ENCODE data around the gene RBPJ.
"Not testable (repeated sequence)": the region's sequence is repeated elsewhere in the genome, so short reads cannot be mapped to it uniquely, and the experiment has no call there.

RBPJ gene

GRCh38 chr4:26342328-26343037 lies 21.7 kb downstream of the RBPJ start:
- Histone ChIP-seq H3K4me3 (ENCODE audit: extremely low read depth, insufficient read depth, low read length, poor library complexity, severe bottlenecking) (no peak overlapping the region), H3K9me3 (ENCODE audit: control insufficient read depth, low read length) (no peaks in the 10 kb centered on the region), H3K27ac (ENCODE audit: low read depth, low read length, severe bottlenecking) (peak overlapping the region; percentile 32), H3K36me3 (ENCODE audit: control insufficient read depth, insufficient read depth, low read length) (no peaks in the 10 kb centered on the region), H3K4me1 (ENCODE audit: control insufficient read depth, insufficient read depth, low read length, poor library complexity, severe bottlenecking) (peaks cover 12% of the 10 kb centered on the region)
- WGBS, 2 experiments (ENCODE audit: insufficient coverage in 2 of 2), result 100% methylated on average over 1 of the region's 3 CpGs; no CpG with 5 or more reads in 1 of the 2 experiments

- Histone ChIP-seq H3K27ac (ENCODE audit: low read depth, low read length, severe bottlenecking) (no peak overlapping the region), H3K4me3 (ENCODE audit: extremely low read depth, insufficient read depth, low read length, poor library complexity, severe bottlenecking) (no peak overlapping the region), H3K36me3 (ENCODE audit: control insufficient read depth, insufficient read depth, low read length) (no peaks in the 10 kb centered on the region), H3K4me1 (ENCODE audit: control insufficient read depth, insufficient read depth, low read length, poor library complexity, severe bottlenecking) (peaks cover 12% of the 10 kb centered on the region), H3K9me3 (ENCODE audit: control insufficient read depth, low read length) (no peaks in the 10 kb centered on the region)
- 100% methylated on average over 2 of the region's 3 CpGs; no CpG with 5 or more reads in 1 of the 2 experiments for WGBS, 2 experiments (ENCODE audit: insufficient coverage in 2 of 2)
These were observed 22.2 kb downstream of the RBPJ start for GRCh38 chr4:26343038-26343398.

GRCh38 chr4:26344901-26345564 lies 24.2 kb downstream of the RBPJ start:
- no CpG with 5 or more reads among the region's 4 CpGs for WGBS, 2 experiments (ENCODE audit: insufficient coverage in 2 of 2)
- Histone ChIP-seq H3K4me1 (ENCODE audit: control insufficient read depth, insufficient read depth, low read length, poor library complexity, severe bottlenecking) (peaks cover 12% of the 10 kb centered on the region), H3K36me3 (ENCODE audit: control insufficient read depth, insufficient read depth, low read length) (no peaks in the 10 kb centered on the region), H3K9me3 (ENCODE audit: control insufficient read depth, low read length) (no peaks in the 10 kb centered on the region), H3K4me3 (ENCODE audit: extremely low read depth, insufficient read depth, low read length, poor library complexity, severe bottlenecking) (no peak overlapping the region), H3K27ac (ENCODE audit: low read depth, low read length, severe bottlenecking) (no peak overlapping the region)

- Histone ChIP-seq H3K4me3 (ENCODE audit: extremely low read depth, insufficient read depth, low read length, poor library complexity, severe bottlenecking) (no peak overlapping the region), H3K4me1 (ENCODE audit: control insufficient read depth, insufficient read depth, low read length, poor library complexity, severe bottlenecking) (peaks cover 12% of the 10 kb centered on the region), H3K36me3 (ENCODE audit: control insufficient read depth, insufficient read depth, low read length) (no peaks in the 10 kb centered on the region), H3K27ac (ENCODE audit: low read depth, low read length, severe bottlenecking) (no peak overlapping the region), H3K9me3 (ENCODE audit: control insufficient read depth, low read length) (no peaks in the 10 kb centered on the region)
- WGBS, 2 experiments (ENCODE audit: insufficient coverage in 2 of 2), result 100% methylated on average over 1 to 2 of the region's 3 CpGs
These were observed 24.7 kb downstream of the RBPJ start for GRCh38 chr4:26345565-26345938.

GRCh38 chr4:26346203-26346620 lies 25.4 kb downstream of the RBPJ start:
- WGBS, 2 experiments (ENCODE audit: insufficient coverage in 2 of 2), result 81 to 96% methylated on average over 2 to 4 of the region's 6 CpGs
- no peak overlapping the region for H3K4me3 ChIP-seq (ENCODE audit: extremely low read depth, insufficient read depth, low read length, poor library complexity, severe bottlenecking)
- H3K9me3 ChIP-seq (ENCODE audit: control insufficient read depth, low read length), result no peaks in the 10 kb centered on the region
- no peaks in the 10 kb centered on the region for H3K36me3 ChIP-seq (ENCODE audit: control insufficient read depth, insufficient read depth, low read length)
- no peak overlapping the region for H3K27ac ChIP-seq (ENCODE audit: low read depth, low read length, severe bottlenecking)
- peaks cover 12% of the 10 kb centered on the region for H3K4me1 ChIP-seq (ENCODE audit: control insufficient read depth, insufficient read depth, low read length, poor library complexity, severe bottlenecking)

GRCh38 chr4:26349496-26349895 lies 28.7 kb downstream of the RBPJ start:
- WGBS, 2 experiments (ENCODE audit: insufficient coverage in 2 of 2), result 80 to 100% methylated on average over 1 of the region's 2 CpGs

GRCh38 chr4:26351685-26352084 lies 30.9 kb downstream of the RBPJ start:
- Histone ChIP-seq H3K27ac (ENCODE audit: low read depth, low read length, severe bottlenecking) (no peak overlapping the region), H3K4me1 (ENCODE audit: control insufficient read depth, insufficient read depth, low read length, poor library complexity, severe bottlenecking) (no peaks in the 10 kb centered on the region), H3K4me3 (ENCODE audit: extremely low read depth, insufficient read depth, low read length, poor library complexity, severe bottlenecking) (no peak overlapping the region), H3K36me3 (ENCODE audit: control insufficient read depth, insufficient read depth, low read length) (no peaks in the 10 kb centered on the region), H3K9me3 (ENCODE audit: control insufficient read depth, low read length) (no peaks in the 10 kb centered on the region)
- WGBS, 2 experiments (ENCODE audit: insufficient coverage in 2 of 2), result 100% methylated on average over 2 of the region's 2 CpGs; no CpG with 5 or more reads in 1 of the 2 experiments

More at GRCh38 chr4:26349496-26349895, 28.7 kb downstream of the RBPJ start:
- no peak overlapping the region for H3K27ac ChIP-seq (ENCODE audit: low read depth, low read length, severe bottlenecking)
- H3K9me3 ChIP-seq (ENCODE audit: control insufficient read depth, low read length), result no peaks in the 10 kb centered on the region
- no peaks in the 10 kb centered on the region for H3K4me1 ChIP-seq (ENCODE audit: control insufficient read depth, insufficient read depth, low read length, poor library complexity, severe bottlenecking)
- no peaks in the 10 kb centered on the region for H3K36me3 ChIP-seq (ENCODE audit: control insufficient read depth, insufficient read depth, low read length)
- H3K4me3 ChIP-seq (ENCODE audit: extremely low read depth, insufficient read depth, low read length, poor library complexity, severe bottlenecking), result no peak overlapping the region

GRCh38 chr4:26354491-26354890 lies 33.7 kb downstream of the RBPJ start:
- H3K4me1 ChIP-seq (ENCODE audit: control insufficient read depth, insufficient read depth, low read length, poor library complexity, severe bottlenecking), result no peaks in the 10 kb centered on the region
- no peak overlapping the region for H3K27ac ChIP-seq (ENCODE audit: low read depth, low read length, severe bottlenecking)
- H3K36me3 ChIP-seq (ENCODE audit: control insufficient read depth, insufficient read depth, low read length), result no peaks in the 10 kb centered on the region
- 88 to 94% methylated on average over 3 to 5 of the region's 7 CpGs for WGBS, 2 experiments (ENCODE audit: insufficient coverage in 2 of 2)
- H3K4me3 ChIP-seq (ENCODE audit: extremely low read depth, insufficient read depth, low read length, poor library complexity, severe bottlenecking), result no peak overlapping the region
- H3K9me3 ChIP-seq (ENCODE audit: control insufficient read depth, low read length), result no peaks in the 10 kb centered on the region

- no peak overlapping the region for H3K4me3 ChIP-seq (ENCODE audit: extremely low read depth, insufficient read depth, low read length, poor library complexity, severe bottlenecking)
- H3K9me3 ChIP-seq (ENCODE audit: control insufficient read depth, low read length), result no peaks in the 10 kb centered on the region
- H3K4me1 ChIP-seq (ENCODE audit: control insufficient read depth, insufficient read depth, low read length, poor library complexity, severe bottlenecking), result no peaks in the 10 kb centered on the region
- H3K27ac ChIP-seq (ENCODE audit: low read depth, low read length, severe bottlenecking), result no peak overlapping the region
- no CpG with 5 or more reads among the region's 1 CpG for WGBS, 2 experiments (ENCODE audit: insufficient coverage in 2 of 2)
- H3K36me3 ChIP-seq (ENCODE audit: control insufficient read depth, insufficient read depth, low read length), result no peaks in the 10 kb centered on the region
These were observed 34.7 kb downstream of the RBPJ start for GRCh38 chr4:26355392-26356052.

GRCh38 chr4:26356081-26356501 lies 35.3 kb downstream of the RBPJ start:
- Histone ChIP-seq H3K4me1 (ENCODE audit: control insufficient read depth, insufficient read depth, low read length, poor library complexity, severe bottlenecking) (no peaks in the 10 kb centered on the region), H3K9me3 (ENCODE audit: control insufficient read depth, low read length) (no peaks in the 10 kb centered on the region), H3K27ac (ENCODE audit: low read depth, low read length, severe bottlenecking) (no peak overlapping the region), H3K4me3 (ENCODE audit: extremely low read depth, insufficient read depth, low read length, poor library complexity, severe bottlenecking) (no peak overlapping the region), H3K36me3 (ENCODE audit: control insufficient read depth, insufficient read depth, low read length) (no peaks in the 10 kb centered on the region)
- whole genome bisulfite sequencing, 2 experiments (ENCODE audit: insufficient coverage in 2 of 2), result no CpG with 5 or more reads among the region's 2 CpGs

GRCh38 chr4:26359521-26359920 lies 38.7 kb downstream of the RBPJ start:
- not testable (repeated sequence) for H3K4me1 ChIP-seq (ENCODE audit: control insufficient read depth, insufficient read depth, low read length, poor library complexity, severe bottlenecking); H3K9me3 ChIP-seq (ENCODE audit: control insufficient read depth, low read length); H3K4me3 ChIP-seq (ENCODE audit: extremely low read depth, insufficient read depth, low read length, poor library complexity, severe bottlenecking); H3K36me3 ChIP-seq (ENCODE audit: control insufficient read depth, insufficient read depth, low read length); H3K27ac ChIP-seq (ENCODE audit: low read depth, low read length, severe bottlenecking)
- WGBS, 2 experiments (ENCODE audit: insufficient coverage in 2 of 2), result 94 to 99% methylated on average over 16 to 30 of the region's 32 CpGs

Data from mesodermal cell (in vitro differentiated cells).